ENCODE measurements around the gene GRAMD2B. TPM values are rescaled to one million over a fixed set of nuclear protein-coding genes. Genes with fewer than 3 reads are reported as not detected.

The GRAMD2B gene
- total and polyA plus RNA-seq, 7 donors = 1.3 to 8.0 (median 2.9) TPM

DNA sequence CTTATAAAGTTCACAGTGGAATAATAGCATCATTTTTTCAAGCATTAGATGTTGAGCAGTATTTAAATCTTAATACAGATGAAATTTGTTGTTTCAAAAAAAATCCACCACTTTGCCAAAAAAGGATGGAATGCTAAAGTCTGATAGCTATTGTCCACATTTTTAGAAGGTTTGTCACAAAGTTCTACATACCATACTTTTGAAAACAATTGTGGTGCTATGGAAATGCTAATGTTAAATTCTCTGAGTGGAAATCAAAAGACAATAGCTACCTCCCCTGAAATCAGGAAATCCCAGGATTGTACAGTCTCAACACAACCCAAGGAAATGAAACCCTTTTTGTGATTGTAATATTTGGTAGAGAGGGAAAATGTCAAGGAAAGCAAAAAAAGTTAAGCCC is 19.3 kb upstream of the GRAMD2B start:
- H3K9me3 ChIP-seq = peaks cover 17% of the 10 kb centered on the region
- intact Hi-C loops (cut with DNase I) = no loop called here
- ATAC-seq (no peak), DNase-seq (no peak)
- no peaks in the 10 kb centered on the region for H3K4me1 ChIP-seq
- no peaks in the 10 kb centered on the region for H3K36me3 ChIP-seq (ENCODE audit: insufficient read depth in 1 of 2, low read depth in 1 of 2)
- H3K4me3 ChIP-seq = no peak overlapping the region
- no peaks in the 10 kb centered on the region for H3K27me3 ChIP-seq (ENCODE audit: insufficient read depth in 3 of 3, low read length in 2 of 3)
- TF ChIP-seq, protein P1, sequence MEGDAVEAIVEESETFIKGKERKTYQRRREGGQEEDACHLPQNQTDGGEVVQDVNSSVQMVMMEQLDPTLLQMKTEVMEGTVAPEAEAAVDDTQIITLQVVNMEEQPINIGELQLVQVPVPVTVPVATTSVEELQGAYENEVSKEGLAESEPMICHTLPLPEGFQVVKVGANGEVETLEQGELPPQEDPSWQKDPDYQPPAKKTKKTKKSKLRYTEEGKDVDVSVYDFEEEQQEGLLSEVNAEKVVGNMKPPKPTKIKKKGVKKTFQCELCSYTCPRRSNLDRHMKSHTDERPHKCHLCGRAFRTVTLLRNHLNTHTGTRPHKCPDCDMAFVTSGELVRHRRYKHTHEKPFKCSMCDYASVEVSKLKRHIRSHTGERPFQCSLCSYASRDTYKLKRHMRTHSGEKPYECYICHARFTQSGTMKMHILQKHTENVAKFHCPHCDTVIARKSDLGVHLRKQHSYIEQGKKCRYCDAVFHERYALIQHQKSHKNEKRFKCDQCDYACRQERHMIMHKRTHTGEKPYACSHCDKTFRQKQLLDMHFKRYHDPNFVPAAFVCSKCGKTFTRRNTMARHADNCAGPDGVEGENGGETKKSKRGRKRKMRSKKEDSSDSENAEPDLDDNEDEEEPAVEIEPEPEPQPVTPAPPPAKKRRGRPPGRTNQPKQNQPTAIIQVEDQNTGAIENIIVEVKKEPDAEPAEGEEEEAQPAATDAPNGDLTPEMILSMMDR (IDR thresholded peaks at IDR 0.05) = no peak
- H3K27ac ChIP-seq = no peak overlapping the region

DNA sequence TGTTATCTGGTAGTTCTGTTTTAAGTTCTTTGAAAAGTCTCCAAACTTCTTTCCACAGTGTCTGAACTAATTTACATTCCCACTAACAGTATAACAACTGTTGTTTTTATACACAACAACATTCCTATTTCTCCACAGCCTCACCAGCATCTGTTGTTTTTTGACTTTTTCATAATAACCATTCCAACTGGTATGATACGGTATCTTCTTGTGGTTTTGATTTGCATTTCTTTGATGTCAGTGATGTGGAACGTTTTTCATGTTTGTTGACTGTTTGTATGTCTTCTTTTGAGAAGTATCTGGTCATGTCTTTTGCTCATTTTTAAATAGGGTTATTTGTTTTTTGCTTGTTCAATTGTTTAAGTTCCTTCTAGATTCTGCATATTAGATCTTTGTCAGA is 12.6 kb upstream of the GRAMD2B start:
- H3K36me3 ChIP-seq (ENCODE audit: insufficient read depth in 1 of 2, low read depth in 1 of 2) = no peaks in the 10 kb centered on the region
- intact Hi-C loops (cut with DNase I) = no loop called here
- WGBS, 3 donors = 35 to 59% (median 53%) methylated on average over 2 of the region's 2 CpGs
- TF ChIP-seq, protein P1 (IDR thresholded peaks at IDR 0.05) = no peak
- H3K27me3 ChIP-seq (ENCODE audit: insufficient read depth in 3 of 3, low read length in 2 of 3) = no peaks in the 10 kb centered on the region
- H3K27ac ChIP-seq = no peak overlapping the region
- no peak overlapping the region for H3K4me3 ChIP-seq
- DNase-seq (no peak), ATAC-seq (no peak)
- no peaks in the 10 kb centered on the region for H3K9me3 ChIP-seq
- peaks cover 4% of the 10 kb centered on the region for H3K4me1 ChIP-seq

DNA sequence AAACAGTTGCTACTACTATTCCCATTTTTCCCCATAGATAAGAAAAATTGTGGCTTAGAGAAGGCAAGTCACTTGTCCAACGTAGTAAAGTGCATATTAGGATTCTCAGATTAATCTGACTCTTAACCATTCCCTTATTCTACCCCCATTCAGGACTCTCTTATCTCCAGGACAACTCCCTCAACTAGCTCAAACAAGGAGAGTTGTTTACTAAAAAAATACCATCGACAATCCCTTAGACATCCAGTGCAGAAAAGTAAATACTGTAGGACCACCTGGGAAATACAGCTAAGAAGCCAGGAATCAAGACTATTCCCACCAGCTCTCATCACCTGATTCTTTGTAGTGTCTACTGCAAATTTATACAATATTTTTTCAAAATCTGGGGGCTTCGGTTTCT is 9.4 kb upstream of the GRAMD2B start:
- Histone ChIP-seq H3K4me1 (peaks cover 10% of the 10 kb centered on the region), H3K27ac (no peak overlapping the region), H3K27me3 (ENCODE audit: insufficient read depth in 3 of 3, low read length in 2 of 3) (no peaks in the 10 kb centered on the region), H3K9me3 (no peaks in the 10 kb centered on the region), H3K4me3 (no peak overlapping the region), H3K36me3 (ENCODE audit: insufficient read depth in 1 of 2, low read depth in 1 of 2) (no peaks in the 10 kb centered on the region)
- no peak for ATAC-seq
- no peak for DNase-seq
- 78 to 80% (median 78%) methylated on average over 3 of the region's 3 CpGs for WGBS, 3 donors
- intact Hi-C loops (cut with DNase I) = no loop called here
- TF ChIP-seq, protein P1 (IDR thresholded peaks at IDR 0.05) = no peak

DNA sequence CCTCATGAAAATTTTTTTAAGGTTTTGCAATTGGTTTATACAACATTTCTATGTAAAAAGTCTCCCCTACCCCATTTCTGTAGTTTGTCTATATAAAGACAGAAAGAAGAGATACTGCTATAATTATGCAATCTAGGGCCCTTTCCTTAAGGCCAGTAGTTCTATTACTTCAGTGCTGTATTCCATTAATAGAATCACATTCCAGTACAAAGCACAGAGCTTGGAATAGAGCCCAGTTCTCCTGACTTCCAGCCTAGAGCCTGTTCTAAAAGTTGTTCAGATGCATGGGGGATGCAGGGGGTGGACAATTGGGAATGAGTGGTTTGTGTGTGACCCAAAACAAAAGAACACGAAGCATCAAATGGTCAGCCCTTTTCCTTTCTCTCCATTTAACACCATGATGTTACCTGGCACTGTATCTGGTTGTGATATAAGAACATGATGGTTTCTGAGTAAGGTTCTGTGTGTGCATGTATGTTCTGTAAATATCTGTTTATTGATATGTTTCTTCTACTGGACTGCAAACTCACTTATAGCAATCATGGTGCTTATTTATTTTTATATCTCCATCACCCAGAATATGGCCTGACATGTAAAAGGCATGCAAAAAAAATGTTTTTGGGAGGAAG is 8.2 kb upstream of the GRAMD2B start:
- Histone ChIP-seq H3K4me1 (peaks cover 10% of the 10 kb centered on the region), H3K4me3 (no peak overlapping the region), H3K27me3 (ENCODE audit: insufficient read depth in 3 of 3, low read length in 2 of 3) (no peaks in the 10 kb centered on the region), H3K9me3 (no peaks in the 10 kb centered on the region), H3K27ac (no peak overlapping the region), H3K36me3 (ENCODE audit: insufficient read depth in 1 of 2, low read depth in 1 of 2) (no peaks in the 10 kb centered on the region)
- WGBS, 3 donors = 11 to 20% (median 12%) methylated on average over 1 of the region's 1 CpG
- intact Hi-C loops (cut with DNase I) = no loop called here
- DNase-seq = no peak
- TF ChIP-seq, protein P1 (IDR thresholded peaks at IDR 0.05) = no peak
- peak; percentile 57 to 99 (median 91) for ATAC-seq

DNA sequence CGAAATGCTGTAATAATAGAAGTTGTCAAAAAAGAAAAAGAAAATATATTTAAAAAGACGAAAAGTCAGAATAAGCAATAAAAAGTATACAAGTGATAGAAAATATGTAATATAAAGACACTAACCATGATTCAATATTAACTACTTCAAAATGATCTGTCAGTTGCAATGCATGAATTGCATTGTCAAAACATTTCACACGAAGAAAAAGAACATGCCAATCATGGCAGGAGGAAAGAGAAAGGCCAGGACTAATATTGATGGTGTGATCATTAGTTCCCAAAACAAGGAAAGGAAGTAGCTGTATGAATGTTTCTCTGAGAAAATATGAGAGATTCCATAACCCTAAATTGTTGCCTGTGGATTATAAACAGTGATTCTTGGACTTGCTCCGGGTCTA is 7.4 kb upstream of the GRAMD2B start:
- no peak overlapping the region for H3K27ac ChIP-seq
- H3K4me3 ChIP-seq = no peak overlapping the region

More for the DNA sequence above, 7.4 kb upstream of the GRAMD2B start:
- Histone ChIP-seq H3K36me3 (ENCODE audit: insufficient read depth in 1 of 2, low read depth in 1 of 2) (no peaks in the 10 kb centered on the region), H3K27me3 (ENCODE audit: insufficient read depth in 3 of 3, low read length in 2 of 3) (no peaks in the 10 kb centered on the region), H3K4me1 (peaks cover 10% of the 10 kb centered on the region), H3K9me3 (no peaks in the 10 kb centered on the region)
- 67 to 78% (median 73%) methylated on average over 4 of the region's 4 CpGs for WGBS, 3 donors
- TF ChIP-seq, protein P1 (IDR thresholded peaks at IDR 0.05) = no peak
- ATAC-seq (no peak), DNase-seq (no peak)
- intact Hi-C loops (cut with DNase I) = no loop called here

Data from psoas muscle (tissue), 8 donors.